GM12864 (cell line): Measurements from ENCODE around the gene CHADL.

Source experiments
- DNase-seq: peaks from one replicate; pipeline ENCODE4 v3.0.0-alpha.2; 2011; ENCODE audit warnings: low read depth
- H3K4me3 ChIP-seq: 2 replicates; pipeline ENCODE4 v1.5.1; 2011; ENCODE audit warnings: mild to moderate bottlenecking, low read depth, low read length, control low read depth
- TF ChIP-seq, protein P1 (sequence below): IDR thresholded peaks from 2 replicates; pipeline ENCODE4 v1.5.1; 2011; ENCODE audit warnings: low read depth, mild to moderate bottlenecking, moderate library complexity, low read length, control low read depth, inconsistent platforms; ENCODE audit errors: missing control alignments

Gene CHADL

DNA sequence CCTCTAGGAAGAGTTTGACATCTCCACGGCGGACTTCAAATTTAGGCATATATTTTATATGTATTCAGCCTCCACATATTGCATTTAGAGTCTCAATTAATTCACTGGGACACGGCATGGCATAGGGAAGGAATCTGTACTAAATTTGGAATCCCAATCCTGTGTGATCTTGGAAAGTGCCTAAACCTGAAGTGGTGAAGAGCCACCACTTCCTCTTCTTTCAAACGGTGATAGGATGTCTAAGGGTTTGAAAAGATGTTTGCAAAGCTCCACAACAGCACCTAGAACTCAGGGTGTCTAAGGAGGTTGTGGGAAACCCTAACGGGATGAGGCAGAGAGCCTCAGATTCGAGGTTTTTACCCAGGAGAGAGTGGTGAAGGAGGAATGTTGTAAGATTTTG lies 36.7 kb downstream of the CHADL start:
- no peak overlapping the region for H3K4me3 ChIP-seq
- TF ChIP-seq, protein P1, sequence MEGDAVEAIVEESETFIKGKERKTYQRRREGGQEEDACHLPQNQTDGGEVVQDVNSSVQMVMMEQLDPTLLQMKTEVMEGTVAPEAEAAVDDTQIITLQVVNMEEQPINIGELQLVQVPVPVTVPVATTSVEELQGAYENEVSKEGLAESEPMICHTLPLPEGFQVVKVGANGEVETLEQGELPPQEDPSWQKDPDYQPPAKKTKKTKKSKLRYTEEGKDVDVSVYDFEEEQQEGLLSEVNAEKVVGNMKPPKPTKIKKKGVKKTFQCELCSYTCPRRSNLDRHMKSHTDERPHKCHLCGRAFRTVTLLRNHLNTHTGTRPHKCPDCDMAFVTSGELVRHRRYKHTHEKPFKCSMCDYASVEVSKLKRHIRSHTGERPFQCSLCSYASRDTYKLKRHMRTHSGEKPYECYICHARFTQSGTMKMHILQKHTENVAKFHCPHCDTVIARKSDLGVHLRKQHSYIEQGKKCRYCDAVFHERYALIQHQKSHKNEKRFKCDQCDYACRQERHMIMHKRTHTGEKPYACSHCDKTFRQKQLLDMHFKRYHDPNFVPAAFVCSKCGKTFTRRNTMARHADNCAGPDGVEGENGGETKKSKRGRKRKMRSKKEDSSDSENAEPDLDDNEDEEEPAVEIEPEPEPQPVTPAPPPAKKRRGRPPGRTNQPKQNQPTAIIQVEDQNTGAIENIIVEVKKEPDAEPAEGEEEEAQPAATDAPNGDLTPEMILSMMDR: no peak
- no peak for DNase-seq

DNA sequence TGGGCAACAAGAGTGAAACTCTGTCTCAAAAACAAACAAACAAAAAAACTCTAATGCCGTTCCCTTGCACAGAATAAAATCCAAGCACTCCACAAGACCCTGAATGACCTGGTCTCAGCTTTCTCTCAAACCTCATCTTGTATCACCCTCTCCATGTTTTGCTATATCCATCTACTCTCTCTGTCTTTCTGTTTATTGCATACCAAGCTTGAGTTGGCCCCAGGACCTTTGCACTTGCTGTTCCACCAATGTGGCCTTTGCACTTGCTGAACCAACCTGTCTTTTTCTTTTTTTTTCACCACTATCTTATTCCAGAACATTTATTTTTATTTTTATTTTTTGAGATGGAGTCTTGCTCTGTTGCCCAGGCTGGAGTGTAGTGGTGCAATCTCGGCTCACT lies 37.6 kb downstream of the CHADL start:
- TF ChIP-seq, protein P1: no peak
- H3K4me3 ChIP-seq: no peak overlapping the region
- DNase-seq: no peak

DNA sequence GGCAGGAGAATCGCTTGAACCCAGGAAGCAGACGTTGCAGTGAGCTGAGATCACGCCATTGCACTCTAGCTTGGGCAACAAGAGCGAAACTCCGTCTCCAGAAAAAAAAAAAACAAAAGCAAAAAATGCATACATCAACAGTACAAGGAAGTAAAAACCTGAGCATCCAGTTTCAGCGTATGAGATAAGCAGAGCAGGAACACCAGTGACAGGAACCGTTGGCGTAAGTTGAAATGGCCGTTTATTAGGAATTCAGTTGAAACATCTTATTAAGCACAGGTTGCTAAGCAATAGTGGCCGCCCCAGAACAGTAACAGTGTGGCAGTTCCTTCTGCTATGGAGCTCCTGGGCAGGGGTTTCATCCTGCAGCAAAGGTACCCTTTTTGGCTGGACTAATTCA lies 39.6 kb downstream of the CHADL start:
- DNase-seq: no peak
- TF ChIP-seq, protein P1: no peak
- H3K4me3 ChIP-seq: no peak overlapping the region

DNA sequence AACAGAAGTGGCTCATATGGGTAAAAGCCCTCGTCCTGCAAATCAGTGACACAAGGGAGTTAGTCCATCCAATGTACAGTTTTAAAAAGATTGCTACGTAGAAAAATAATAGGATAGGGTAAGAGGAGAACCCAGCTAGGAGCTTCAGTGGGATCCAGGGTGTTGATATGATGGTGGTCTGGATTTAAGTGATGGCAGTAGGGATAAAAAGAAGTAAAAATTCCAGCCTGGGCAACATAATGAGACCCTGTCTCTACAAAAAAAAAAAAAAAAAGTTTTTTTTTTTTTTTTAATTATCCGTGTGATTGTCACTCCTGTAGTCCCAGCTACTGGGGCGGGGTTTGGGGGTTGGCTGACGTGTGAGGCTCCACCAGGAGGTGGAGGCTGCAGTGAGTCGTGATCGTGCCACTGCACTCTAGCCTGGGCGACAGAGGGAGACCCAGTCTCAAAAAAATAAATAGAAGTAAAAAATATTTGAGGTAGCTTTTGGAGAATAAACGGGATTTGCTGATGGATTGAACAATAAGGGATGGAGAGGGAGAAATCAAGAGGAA lies 42.6 kb downstream of the CHADL start:
- peak overlapping the region; percentile 65; the same call in 1 of the 2 replicates for H3K4me3 ChIP-seq

DNA sequence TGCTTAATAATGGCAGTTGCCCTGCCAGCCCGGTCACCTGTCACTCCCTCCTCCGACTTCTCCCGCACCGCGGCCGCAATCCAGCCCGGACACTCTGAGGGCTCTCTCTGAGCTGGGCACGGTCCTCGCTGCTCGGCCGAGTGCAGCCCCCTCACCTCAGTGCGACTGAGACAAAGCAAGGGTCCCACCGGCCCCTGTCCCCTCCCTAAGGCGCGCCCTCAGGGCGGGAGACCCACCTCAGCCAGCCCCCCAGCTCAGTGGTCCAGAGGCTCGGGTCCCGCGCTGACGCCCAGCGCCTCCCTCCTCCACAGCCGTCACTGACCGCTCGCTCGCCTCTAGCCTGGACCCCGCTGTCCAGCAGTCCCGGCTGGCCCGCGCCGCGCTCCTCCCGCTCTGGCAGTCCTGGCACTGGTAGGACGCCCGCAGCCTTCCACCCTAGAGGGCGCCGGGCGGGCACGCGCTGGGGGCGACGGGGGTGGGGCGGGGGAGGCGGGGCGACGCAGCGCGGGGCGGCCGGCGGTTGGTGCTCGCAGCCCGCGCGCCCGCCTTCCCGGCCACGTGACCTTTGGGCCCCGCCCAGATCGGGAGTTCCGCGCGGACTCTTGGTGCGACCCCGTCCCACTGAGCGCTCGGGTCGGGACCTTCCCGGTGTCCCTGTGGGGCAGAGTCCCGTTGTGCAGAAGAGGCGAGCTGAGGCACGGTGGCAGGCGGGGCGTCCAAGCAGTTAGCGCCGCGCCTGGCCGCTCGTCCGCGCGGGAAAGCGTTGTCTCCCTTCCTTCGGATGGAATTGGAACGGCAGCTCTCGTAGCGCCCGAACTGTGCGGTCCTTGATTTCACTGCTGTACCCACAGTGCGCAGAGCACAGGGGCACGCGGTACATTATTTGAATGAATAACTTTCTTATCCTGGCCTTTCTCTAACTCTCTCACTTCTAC lies 43.4 kb downstream of the CHADL start:
- DNase-seq: no peak
- peak overlapping the region; percentile 65 for H3K4me3 ChIP-seq
- TF ChIP-seq, protein P1: peak; percentile 15

More for the DNA sequence above, 42.6 kb downstream of the CHADL start:
- TF ChIP-seq, protein P1: no peak
- no peak for DNase-seq

DNA sequence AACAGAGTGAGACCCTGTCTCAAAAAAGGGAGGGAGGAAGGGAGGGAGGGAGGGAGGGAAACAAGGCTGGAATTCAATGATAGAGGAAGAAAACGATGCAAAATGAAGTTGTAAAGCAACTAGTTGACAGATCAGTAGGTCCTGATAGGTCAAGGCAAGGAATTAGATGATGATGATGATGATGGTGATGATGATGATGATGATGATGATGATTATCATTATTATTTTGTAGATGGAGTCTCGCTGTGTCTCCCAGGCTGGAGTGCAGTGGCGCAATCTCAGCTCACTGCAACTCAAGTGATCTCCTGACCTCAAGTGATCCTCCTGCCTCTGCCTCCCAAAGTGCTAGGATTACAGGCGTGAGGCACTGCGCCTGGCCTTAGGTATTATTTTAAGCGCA lies 46.9 kb downstream of the CHADL start:
- DNase-seq: no peak
- no peak overlapping the region for H3K4me3 ChIP-seq
- TF ChIP-seq, protein P1: no peak
